A549 (cell line): ENCODE results near the gene PDCL2. TPM values are rescaled to one million over a fixed set of nuclear protein-coding genes. Genes with fewer than 3 reads are reported as not detected.

Experiments
- ATAC-seq, 2 experiments: fragments of 200-7000 bp in 1 of 2; fragments of >200 bp in 1 of 2; cut with Nextera tagmentation in 1 of 2; cut with Tn5 transposase in 1 of 2; 3 replicates each; pipeline versions ENCODE4 v1.8.0 to v1.9.1; 2018 to 2020; ENCODE audit warnings: mild to moderate bottlenecking in 1 of 2, moderate library complexity in 1 of 2
- CTCF ChIA-PET: fragments of 300-600 bp; sonication (Branson Sonifier 250); formaldehyde crosslinking; extraction: SDS; loops from one replicate; lab custom pipeline; 2021; ENCODE audit warnings: antibody characterized with exemption, inconsistent platforms; lab: Yijun Ruan, JAX
- POLR2A ChIA-PET: fragments of 350-600 bp; formaldehyde crosslinking; extraction: SDS; loops from one replicate; lab custom pipeline; 2021; ENCODE audit warnings: antibody characterized with exemption, inconsistent platforms; lab: Yijun Ruan, JAX
- DNase-seq, 2 experiments: peaks; one replicate each; pipeline versions ENCODE4 v3.0.0 to v3.0.0-alpha.2; 2011 to 2016; ENCODE audit warnings: low read depth in 1 of 2, low spot score in 1 of 2
- FAIRE-seq: peaks from 2 replicates; lab custom pipeline; 2011; peaks lifted over from hg19 to GRCh38; lab: Jason Lieb, UNC
- H3K27ac ChIP-seq, 2 experiments: fragments of >200 bp; sonication (Bioruptor Twin); formaldehyde crosslinking; 3 replicates each; pipeline ENCODE4 v1.5.1; 2016 to 2017
- H3K4me1 ChIP-seq: fragments of >200 bp; sonication (Bioruptor Twin); formaldehyde crosslinking; 3 replicates; pipeline ENCODE4 v1.6.1; 2016
- H3K4me2 ChIP-seq: fragments of >200 bp; sonication (Bioruptor Twin); formaldehyde crosslinking; 3 replicates; pipeline ENCODE4 v1.6.1; 2016
- H3K4me3 ChIP-seq: fragments of >200 bp; sonication (Bioruptor Twin); formaldehyde crosslinking; 3 replicates; pipeline ENCODE4 v1.5.1; 2016
- H3K9me3 ChIP-seq: fragments of >200 bp; sonication (Bioruptor Twin); formaldehyde crosslinking; 3 replicates; pipeline ENCODE4 v1.6.1; 2016
- CBX2 ChIP-seq: fragments of 200-600 bp; sonication (generic); IDR thresholded peaks from 2 replicates; pipeline ENCODE4 v1.6.1; 2016; ENCODE audit warnings: low read depth, mild to moderate bottlenecking, borderline replicate concordance
- CBX8 ChIP-seq: fragments of 200-600 bp; sonication (generic); IDR thresholded peaks from 2 replicates; pipeline ENCODE4 v1.6.1; 2016
- CEBPB ChIP-seq, 2 experiments: fragments of >200 bp in 1 of 2; sonication (Bioruptor Twin) in 1 of 2; formaldehyde crosslinking in 1 of 2; IDR thresholded peaks; 2 replicates each; pipeline ENCODE4 v1.6.1; 2012 to 2016
- CTCF ChIP-seq: fragments of >200 bp; sonication (Bioruptor Twin); formaldehyde crosslinking; IDR thresholded peaks from 3 replicates; pipeline ENCODE4 v1.5.1; 2016
- E2F6 ChIP-seq: IDR thresholded peaks from 2 replicates; pipeline ENCODE4 v1.6.1; 2012; ENCODE audit warnings: low read depth, borderline replicate concordance
- ELK1 ChIP-seq: fragments of 150-350 bp; IDR thresholded peaks from 2 replicates; pipeline ENCODE4 v1.6.1; 2014; ENCODE audit warnings: low read depth, mild to moderate bottlenecking, low read length
- ESRRA ChIP-seq: fragments of 150-350 bp; IDR thresholded peaks from 2 replicates; pipeline ENCODE4 v1.6.1; 2014; ENCODE audit warnings: mild to moderate bottlenecking, low read length, borderline replicate concordance
- FOSL2 ChIP-seq, 2 experiments: fragments of 450-650 bp in 1 of 2; fragments of >200 bp in 1 of 2; sonication (Bioruptor Twin) in 1 of 2; formaldehyde crosslinking; IDR thresholded peaks; 2 replicates each; pipeline versions ENCODE4 v1.5.0 to v1.6.1; 2016 to 2020; ENCODE audit warnings: mild to moderate bottlenecking in 1 of 2, moderate library complexity in 1 of 2
- HDAC2 ChIP-seq: fragments of 200-600 bp; sonication (generic); IDR thresholded peaks from 2 replicates; pipeline ENCODE4 v1.6.1; 2016
- HEYL ChIP-seq: fragments of 250-450 bp; sonication (Bioruptor Pico); IDR thresholded peaks from 2 replicates; pipeline ENCODE4 v1.8.0; 2021; ENCODE audit warnings: mild to moderate bottlenecking, moderate library complexity
- HOXA7 ChIP-seq: fragments of 250-450 bp; sonication (Bioruptor Pico); IDR thresholded peaks from 2 replicates; pipeline ENCODE4 v1.5.0; 2020; ENCODE audit warnings: mild to moderate bottlenecking, moderate library complexity
- HOXB13 ChIP-seq: fragments of 250-450 bp; sonication (Bioruptor Pico); IDR thresholded peaks from 2 replicates; pipeline ENCODE4 v1.5.0; 2020; ENCODE audit warnings: low read depth, mild to moderate bottlenecking, moderate library complexity
- KDM1A ChIP-seq: fragments of 200-600 bp; sonication (generic); IDR thresholded peaks from 2 replicates; pipeline ENCODE4 v1.6.1; 2016; ENCODE audit warnings: low read depth, mild to moderate bottlenecking
- MAFK ChIP-seq: fragments of 450-650 bp; IDR thresholded peaks from 2 replicates; pipeline ENCODE4 v1.6.1; 2014; ENCODE audit not compliant: partially characterized antibody
- MAZ ChIP-seq: fragments of 150-350 bp; IDR thresholded peaks from 2 replicates; pipeline ENCODE4 v1.6.1; 2014; ENCODE audit warnings: antibody characterized with exemption, low read depth, low read length, borderline replicate concordance
- NR3C1 ChIP-seq: fragments of >200 bp; sonication (Bioruptor Twin); formaldehyde crosslinking; IDR thresholded peaks from 3 replicates; pipeline ENCODE4 v1.6.1; 2017
- PBX3 ChIP-seq: IDR thresholded peaks from 2 replicates; pipeline ENCODE4 v1.6.1; 2012
- PHF8 ChIP-seq: fragments of 200-600 bp; sonication (generic); IDR thresholded peaks from 2 replicates; pipeline ENCODE4 v1.6.1; 2016; ENCODE audit warnings: low read depth, mild to moderate bottlenecking, antibody characterized with exemption, moderate library complexity, borderline replicate concordance
- POLR2A ChIP-seq: IDR thresholded peaks from 2 replicates; pipeline ENCODE4 v1.6.1; 2012; ENCODE audit warnings: mild to moderate bottlenecking, low read length
- POLR2AphosphoS2 ChIP-seq: conservative IDR thresholded peaks from 2 replicates; pipeline ENCODE4 v1.6.1; 2012; ENCODE audit warnings: low read length, improper control_type of control experiment, inconsistent platforms
- RCOR1 ChIP-seq: fragments of 150-350 bp; IDR thresholded peaks from 2 replicates; pipeline ENCODE4 v1.6.1; 2014; ENCODE audit warnings: antibody characterized with exemption, low read length, low read depth
- REST ChIP-seq: fragments of 200-600 bp; sonication (generic); IDR thresholded peaks from 2 replicates; pipeline ENCODE4 v1.6.1; 2016; ENCODE audit warnings: antibody characterized with exemption, mild to moderate bottlenecking, moderate library complexity
- SMC3 ChIP-seq: fragments of >200 bp; sonication (Bioruptor Twin); formaldehyde crosslinking; IDR thresholded peaks from 3 replicates; pipeline ENCODE4 v1.6.1; 2018; ENCODE audit warnings: inconsistent platforms
- ZC3H11A ChIP-seq: fragments of 450-650 bp; IDR thresholded peaks from 2 replicates; pipeline ENCODE4 v1.6.1; 2014; ENCODE audit warnings: antibody characterized with exemption, mild to moderate bottlenecking
- ZSCAN20 ChIP-seq: fragments of 250-450 bp; sonication (Bioruptor Pico); IDR thresholded peaks from 2 replicates; pipeline ENCODE4 v1.8.0; 2022; ENCODE audit warnings: mild to moderate bottlenecking, moderate library complexity
- WGBS: methylation state at CpG from one replicate; pipeline ENCODE4 v1.1.6; 2017; ENCODE audit errors: missing lambda C conversion rate; 5-methylcytosine and 5-hydroxymethylcytosine counted together
- polyA plus RNA-seq, 4 experiments: library from polyadenylated mRNA; depleted of rRNA in 3 of 4; stranded (reverse); fragments of >200 nt; fragmentation: RNase III in 1 of 4; extraction: RNeasy Plus Mini Kit Qiagen cat#74134 plus additional on column Dnase treatment in 1 of 4; gene quantifications; 2 replicates in 3 of 4; 3 replicates in 1 of 4; pipeline ENCODE4 v1.2.3, GENCODE V29; 2011 to 2017

PDCL2 gene
- polyA plus RNA-seq, 2 of the 4 experiments (the other 2 are of a cell fraction) = not detected

GRCh38 chr4:55634417-55635128 lies 42.5 kb upstream of the PDCL2 start:
- Histone ChIP-seq H3K4me3 (no peak overlapping the region), H3K9me3 (no peaks in the 10 kb centered on the region; the same call in 2 of the 3 replicates), H3K27ac (no peak overlapping the region), H3K4me2 (no peak overlapping the region), H3K4me1 (no peaks in the 10 kb centered on the region)
- TF ChIP-seq PHF8 (no peak), PBX3 (no peak), FOSL2 (IDR thresholded peaks at IDR 0.05) (no peak), FOSL2 (CRISPR knock-in tag; IDR thresholded peaks at IDR 0.05) (no peak), KDM1A (no peak), POLR2A (no peak), MAFK (no peak), HOXB13 (CRISPR knock-in tag) (no peak)
- FAIRE-seq (no peak), DNase-seq (no peak), ATAC-seq (no peak)
- POLR2A ChIA-PET = no interaction called here
- WGBS = 19% methylated on average over 3 of the region's 3 CpGs
- CTCF ChIA-PET = interaction anchor here (1.2 kb wide), 1 partner anchor 189 kb away, joined by 6 read pairs; no protein-coding TSS in a partner anchor

GRCh38 chr4:55633903-55634302 lies 41.9 kb upstream of the PDCL2 start:
- no peak for DNase-seq
- TF ChIP-seq ELK1 (no peak), REST (no peak), ZSCAN20 (CRISPR knock-in tag) (no peak), ESRRA (no peak), ZC3H11A (no peak), POLR2AphosphoS2 (no peak), MAZ (no peak), HDAC2 (no peak), SMC3 (no peak), RCOR1 (no peak), CBX2 (no peak), HOXA7 (CRISPR knock-in tag) (no peak), NR3C1 (no peak), E2F6 (no peak), CTCF (no peak), CEBPB (IDR thresholded peaks at IDR 0.05) (no peak), CBX8 (no peak), HEYL (CRISPR knock-in tag) (no peak)
- TF ChIP-seq, all 56 proteins: peak for 0
- FAIRE-seq (no peak), ATAC-seq (no peak)
- CTCF ChIA-PET = no interaction called here
- no peaks in the 10 kb centered on the region; the same call in 2 of the 3 replicates for H3K9me3 ChIP-seq
- no peak overlapping the region for H3K27ac ChIP-seq
- no peaks in the 10 kb centered on the region for H3K4me1 ChIP-seq
- POLR2A ChIA-PET = no interaction called here
- no peak overlapping the region for H3K4me3 ChIP-seq
- 65% methylated on average over 6 of the region's 6 CpGs for WGBS
- no peak overlapping the region for H3K4me2 ChIP-seq
